ENCODE data around the gene FHIT.

FHIT gene

GRCh38 chr3:60086811-60087210 lies 1164.4 kb downstream of the FHIT start:
- DNase-seq (ENCODE audit: low read depth), result no peak
- TF ChIP-seq CTCF (IDR thresholded peaks at IDR 0.05; ENCODE audit: control insufficient read depth, insufficient read depth, low read depth, low read length, missing control alignments), result no peak
- H3K4me3 ChIP-seq (ENCODE audit: control insufficient read depth, low read depth, low read length), result no peak overlapping the region

DNA sequence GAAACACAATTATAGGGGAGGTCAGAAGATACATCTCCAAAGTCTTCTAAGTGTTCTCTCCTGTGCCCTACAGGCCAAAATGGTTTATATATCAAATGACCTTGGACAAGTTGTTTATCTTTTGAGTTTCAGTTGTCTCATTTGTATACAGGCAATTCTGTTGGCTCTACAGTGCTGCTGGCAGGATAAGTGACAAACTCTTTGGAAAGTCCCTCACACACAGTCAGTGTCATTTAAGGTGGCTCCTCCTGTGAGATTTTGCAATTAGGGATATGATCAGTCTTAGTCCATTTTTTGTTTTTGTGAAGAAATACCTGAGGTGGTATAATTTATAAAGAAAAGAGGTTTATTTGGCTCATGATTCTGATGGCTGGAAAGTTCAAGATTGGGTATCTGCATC lies 1165.6 kb downstream of the FHIT start:
- no peak overlapping the region for H3K4me3 ChIP-seq (ENCODE audit: control insufficient read depth, low read depth, low read length)
- DNase-seq (ENCODE audit: low read depth), result no peak
- TF ChIP-seq CTCF (IDR thresholded peaks at IDR 0.05; ENCODE audit: control insufficient read depth, insufficient read depth, low read depth, low read length, missing control alignments), result no peak

- no peak for TF ChIP-seq CTCF (IDR thresholded peaks at IDR 0.05; ENCODE audit: control insufficient read depth, insufficient read depth, low read depth, low read length, missing control alignments)
- DNase-seq (ENCODE audit: low read depth), result no peak
- H3K4me3 ChIP-seq (ENCODE audit: control insufficient read depth, low read depth, low read length), result no peak overlapping the region
These were observed 1169.7 kb downstream of the FHIT start for GRCh38 chr3:60081381-60082095.

DNA sequence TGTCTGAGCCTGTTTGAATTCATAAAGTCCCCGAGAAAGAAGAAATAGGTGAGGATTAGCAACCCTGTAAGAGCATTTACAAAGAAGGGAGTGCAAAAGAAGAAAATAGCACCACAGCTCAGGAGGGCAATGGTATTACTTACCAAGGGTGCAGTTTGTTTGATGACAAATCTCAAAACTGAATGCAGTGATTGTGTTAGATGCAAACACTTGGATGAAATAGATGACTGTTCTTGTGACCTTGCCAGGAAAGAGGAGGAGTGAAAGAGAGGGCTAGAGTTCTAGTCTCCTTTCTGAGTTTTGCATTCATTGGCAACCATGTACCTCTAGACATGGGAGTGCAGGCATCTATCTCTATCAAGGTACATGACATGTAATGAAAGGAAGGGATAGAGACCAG lies 1170.6 kb downstream of the FHIT start:
- DNase-seq (ENCODE audit: low read depth), result no peak
- no peak overlapping the region for H3K4me3 ChIP-seq (ENCODE audit: control insufficient read depth, low read depth, low read length)
- TF ChIP-seq CTCF (IDR thresholded peaks at IDR 0.05; ENCODE audit: control insufficient read depth, insufficient read depth, low read depth, low read length, missing control alignments), result no peak

DNA sequence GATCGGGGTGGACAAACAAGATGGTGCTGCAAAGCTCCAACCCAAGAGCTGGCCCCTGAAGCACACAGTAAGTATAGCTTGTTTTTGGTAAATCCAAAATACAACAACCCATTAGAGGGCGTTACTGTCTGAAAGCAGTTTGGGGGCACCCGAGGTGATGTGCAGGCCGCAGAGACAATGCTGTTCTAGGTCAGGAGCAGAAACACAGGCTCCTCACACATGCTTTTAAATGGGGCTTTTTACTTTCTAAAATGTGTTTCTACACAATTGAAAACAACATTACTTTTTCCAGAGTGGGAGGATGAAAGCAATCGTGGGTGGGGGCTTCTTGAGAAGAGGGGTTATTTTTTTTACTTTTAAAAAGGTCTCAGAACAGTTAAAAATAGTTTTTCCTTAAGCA lies 1172.2 kb downstream of the FHIT start:
- no peak for TF ChIP-seq CTCF (IDR thresholded peaks at IDR 0.05; ENCODE audit: control insufficient read depth, insufficient read depth, low read depth, low read length, missing control alignments)
- no peak overlapping the region for H3K4me3 ChIP-seq (ENCODE audit: control insufficient read depth, low read depth, low read length)
- DNase-seq (ENCODE audit: low read depth), result no peak

GRCh38 chr3:60076331-60076730 lies 1174.9 kb downstream of the FHIT start:
- no peak overlapping the region for H3K4me3 ChIP-seq (ENCODE audit: control insufficient read depth, low read depth, low read length)
- TF ChIP-seq CTCF (IDR thresholded peaks at IDR 0.05; ENCODE audit: control insufficient read depth, insufficient read depth, low read depth, low read length, missing control alignments), result no peak
- no peak for DNase-seq (ENCODE audit: low read depth)

All from AG09309 (cell line).